NCI-H345 (cell line): Measurements from ENCODE around the gene ERC1.
"Not testable (repeated sequence)": the region's sequence is repeated elsewhere in the genome, so short reads cannot be mapped to it uniquely, and the experiment has no call there.

ENCODE experiments used
- DNase-seq: peaks from one replicate; lab custom pipeline; 2025; lab: John Stamatoyannopoulos, UW

The ERC1 gene

GRCh38 chr12:1287446-1287975 lies 296.5 kb downstream of the ERC1 start:
- no peak for DNase-seq

- no peak for DNase-seq
Measured at GRCh38 chr12:1288333-1288732, 297.3 kb downstream of the ERC1 start.

GRCh38 chr12:1289371-1290155 lies 298.5 kb downstream of the ERC1 start:
- no peak for DNase-seq

- no peak for DNase-seq
Measured at GRCh38 chr12:1290716-1291115, 299.7 kb downstream of the ERC1 start.

GRCh38 chr12:1291601-1292332 lies 300.7 kb downstream of the ERC1 start:
- DNase-seq, result no peak

GRCh38 chr12:1293901-1294300 lies 302.9 kb downstream of the ERC1 start:
- DNase-seq, result no peak

- no peak for DNase-seq
Measured at GRCh38 chr12:1297206-1297605, 306.2 kb downstream of the ERC1 start.

GRCh38 chr12:1297639-1298175 lies 306.7 kb downstream of the ERC1 start:
- no peak for DNase-seq

GRCh38 chr12:1300460-1300859 lies 309.4 kb downstream of the ERC1 start:
- no peak for DNase-seq

GRCh38 chr12:1302201-1302870 lies 311.3 kb downstream of the ERC1 start:
- no peak for DNase-seq

- DNase-seq, result no peak
Measured at GRCh38 chr12:1305063-1305434, 314.0 kb downstream of the ERC1 start.

GRCh38 chr12:1305791-1306500 lies 314.9 kb downstream of the ERC1 start:
- peak; percentile 23 for DNase-seq

- no peak for DNase-seq
Measured at GRCh38 chr12:1306817-1307216, 315.8 kb downstream of the ERC1 start.

- no peak for DNase-seq
Measured at GRCh38 chr12:1307796-1308195, 316.8 kb downstream of the ERC1 start.

GRCh38 chr12:1309613-1310012 lies 318.6 kb downstream of the ERC1 start:
- DNase-seq, result no peak

GRCh38 chr12:1310653-1311052 lies 319.6 kb downstream of the ERC1 start:
- DNase-seq, result no peak

GRCh38 chr12:1311145-1311544 lies 320.1 kb downstream of the ERC1 start:
- no peak for DNase-seq

GRCh38 chr12:1313906-1314305 lies 322.9 kb downstream of the ERC1 start:
- DNase-seq, result no peak

- DNase-seq, result no peak
Measured at GRCh38 chr12:1314523-1314922, 323.5 kb downstream of the ERC1 start.

- not testable (repeated sequence) for DNase-seq
Measured at GRCh38 chr12:1316991-1317390, 326.0 kb downstream of the ERC1 start.

- DNase-seq, result peak; percentile 92
Measured at GRCh38 chr12:1318327-1319031, 327.5 kb downstream of the ERC1 start.
